GM23338 (cell line): ENCODE results near the gene TET2. TPM values are rescaled to one million over a fixed set of nuclear protein-coding genes. Genes with fewer than 3 reads are reported as not detected.

Source experiments
- ATAC-seq: fragments of 200-7000 bp; cut with Tn5 transposase; 3 replicates; pipeline ENCODE4 v1.9.1; 2020
- DNase-seq: peaks from one replicate; pipeline ENCODE4 v3.0.0-alpha.2; 2015; ENCODE audit warnings: low spot score
- H2AFZ ChIP-seq: fragments of 200-600 bp; sonication (generic); 2 replicates; pipeline ENCODE4 v1.8.0; 2016; ENCODE audit warnings: antibody characterized with exemption, mild to moderate bottlenecking, moderate library complexity
- H3F3A ChIP-seq: fragments of 200-600 bp; sonication (generic); replicated peaks from 2 replicates; pipeline ENCODE4 v1.8.0; 2017; ENCODE audit warnings: antibody characterized with exemption, mixed run types, low read depth
- H3K27ac ChIP-seq: fragments of 200-600 bp; sonication (generic); 2 replicates; pipeline ENCODE4 v1.6.1; 2016; ENCODE audit warnings: low read depth
- H3K27me3 ChIP-seq: fragments of 200-600 bp; sonication (generic); 2 replicates; pipeline ENCODE4 v1.8.0; 2016; ENCODE audit warnings: mild to moderate bottlenecking, mixed run types, moderate library complexity; ENCODE audit not compliant: insufficient read depth
- H3K36me3 ChIP-seq: fragments of 200-600 bp; sonication (generic); 2 replicates; pipeline ENCODE4 v1.8.0; 2016; ENCODE audit warnings: mild to moderate bottlenecking; ENCODE audit not compliant: insufficient read depth
- H3K4me1 ChIP-seq: fragments of 200-600 bp; sonication (generic); 2 replicates; pipeline ENCODE4 v1.8.0; 2016; ENCODE audit warnings: mild to moderate bottlenecking, moderate library complexity; ENCODE audit not compliant: insufficient read depth
- H3K4me2 ChIP-seq: fragments of 200-600 bp; sonication (generic); 2 replicates; pipeline ENCODE4 v1.7.1; 2017; ENCODE audit warnings: mixed run types
- H3K4me3 ChIP-seq: fragments of 200-600 bp; sonication (generic); 2 replicates; pipeline ENCODE4 v1.6.1; 2016; ENCODE audit warnings: mixed run types
- H3K79me2 ChIP-seq: fragments of 200-600 bp; sonication (generic); replicated peaks from 2 replicates; pipeline ENCODE4 v1.8.0; 2017; ENCODE audit warnings: mild to moderate bottlenecking; ENCODE audit not compliant: insufficient read depth
- H3K9me2 ChIP-seq: fragments of 200-600 bp; sonication (generic); 2 replicates; pipeline ENCODE4 v1.8.0; 2017; ENCODE audit not compliant: insufficient read depth
- H4K20me1 ChIP-seq: fragments of 200-600 bp; sonication (generic); replicated peaks from 2 replicates; pipeline ENCODE4 v1.8.0; 2017; ENCODE audit warnings: mild to moderate bottlenecking; ENCODE audit not compliant: insufficient read depth
- H3K27ac Mint-ChIP-seq: 2 replicates; pipeline ENCODE4 v1.8.0; 2020; ENCODE audit warnings: inconsistent platforms, mild to moderate bottlenecking, moderate library complexity, mixed read lengths
- H3K27me3 Mint-ChIP-seq: 3 replicates; pipeline ENCODE4 v1.8.0; 2022; ENCODE audit warnings: low read depth, mild to moderate bottlenecking, moderate library complexity, mixed read lengths, inconsistent platforms; ENCODE audit not compliant: insufficient read depth, poor library complexity
- H3K36me3 Mint-ChIP-seq: 3 replicates; pipeline ENCODE4 v1.8.0; 2021; ENCODE audit warnings: low read depth, mild to moderate bottlenecking, inconsistent platforms, moderate library complexity, mixed read lengths
- H3K4me1 Mint-ChIP-seq: 3 replicates; pipeline ENCODE4 v1.8.0; 2020; ENCODE audit warnings: mild to moderate bottlenecking, inconsistent platforms, mixed read lengths
- H3K4me3 Mint-ChIP-seq: 3 replicates; pipeline ENCODE4 v1.8.0; 2021; ENCODE audit warnings: moderate library complexity, mild to moderate bottlenecking, inconsistent platforms, mixed read lengths
- H3K9me3 Mint-ChIP-seq: 3 replicates; pipeline ENCODE4 v1.8.0; 2020; ENCODE audit warnings: moderate library complexity, mild to moderate bottlenecking, inconsistent platforms, mixed read lengths
- CREB1 ChIP-seq: fragments of 250-450 bp; sonication (Bioruptor Pico); IDR thresholded peaks from 2 replicates; pipeline ENCODE4 v1.5.0; 2020; ENCODE audit warnings: low read depth, mild to moderate bottlenecking, moderate library complexity
- CTCF ChIP-seq, 2 experiments: fragments of 200-600 bp in 1 of 2; sonication (generic) in 1 of 2; conservative IDR thresholded peaks; 2 replicates each; pipeline versions ENCODE4 v1.5.1 to v1.6.1; 2016 to 2017; ENCODE audit warnings: antibody characterized with exemption in 2 of 2, low read depth in 2 of 2, mild to moderate bottlenecking in 2 of 2, moderate library complexity in 1 of 2
- ETS1 ChIP-seq: IDR thresholded peaks from 2 replicates; pipeline ENCODE4 v1.6.1; 2016; ENCODE audit warnings: antibody characterized with exemption
- EZH2 ChIP-seq: fragments of 200-600 bp; sonication (generic); IDR thresholded peaks from one replicate; pipeline ENCODE4 v1.8.0; 2017; ENCODE audit warnings: antibody characterized with exemption, mild to moderate bottlenecking, low read depth; ENCODE audit not compliant: unreplicated experiment
- EZH2phosphoT487 ChIP-seq: fragments of 200-600 bp; sonication (generic); IDR thresholded peaks from one replicate; pipeline ENCODE4 v1.8.1; 2018; ENCODE audit warnings: antibody characterized with exemption; ENCODE audit not compliant: unreplicated experiment
- NANOG ChIP-seq: IDR thresholded peaks from 2 replicates; pipeline ENCODE4 v1.6.1; 2016; ENCODE audit warnings: antibody characterized with exemption, borderline replicate concordance
- POLR2AphosphoS5 ChIP-seq: IDR thresholded peaks from 2 replicates; pipeline ENCODE4 v1.6.1; 2016; ENCODE audit warnings: antibody characterized with exemption, low read depth
- REST ChIP-seq: IDR thresholded peaks from one replicate; pipeline ENCODE4 v1.6.1; 2018; ENCODE audit warnings: antibody characterized with exemption; ENCODE audit not compliant: unreplicated experiment
- STAT1 ChIP-seq: IDR thresholded peaks from one replicate; pipeline ENCODE4 v1.6.1; 2016; ENCODE audit warnings: antibody characterized with exemption; ENCODE audit not compliant: unreplicated experiment
- ZNF114 ChIP-seq: fragments of 250-450 bp; sonication (Bioruptor Pico); IDR thresholded peaks from 2 replicates; pipeline ENCODE4 v1.5.0; 2020; ENCODE audit warnings: mild to moderate bottlenecking, moderate library complexity
- ZNF462 ChIP-seq: fragments of 250-450 bp; sonication (Bioruptor Pico); IDR thresholded peaks from 2 replicates; pipeline ENCODE4 v1.5.0; 2020; ENCODE audit warnings: mild to moderate bottlenecking, moderate library complexity
- polyA plus RNA-seq: library from polyadenylated mRNA; unstranded; fragments of >200 nt; fragmentation: Nextera tagmentation; extraction: Ambion mirVana; gene quantifications from 2 replicates; pipeline ENCODE4 v1.2.1, GENCODE V29; 2016
- total RNA-seq: library from RNA; depleted of rRNA; stranded (reverse); fragments of >200 nt; shearing (Covaris generic); gene quantifications from 2 replicates; pipeline ENCODE4 v1.2.3, GENCODE V29; 2014

The TET2 gene
- total and polyA plus RNA-seq, 2 experiments from 2014 or later: 1.2 to 2.2 TPM

GRCh38 chr4:105288121-105288520 is 141.4 kb downstream of the TET2 start:
- Histone ChIP-seq H3K79me2 (no peaks in the 10 kb centered on the region), H4K20me1 (no peaks in the 10 kb centered on the region), H3K27me3 (no peaks in the 10 kb centered on the region), H3K27ac (no peak overlapping the region), H3K9me2 (no peaks in the 10 kb centered on the region), H2AFZ (no peak overlapping the region), H3K4me1 (no peaks in the 10 kb centered on the region), H3K4me3 (no peak overlapping the region), H3F3A (no peaks in the 10 kb centered on the region), H3K4me2 (no peak overlapping the region), H3K36me3 (no peaks in the 10 kb centered on the region)
- Mint-ChIP-seq H3K36me3 (no peaks in the 10 kb centered on the region; the same call in 2 of the 3 replicates), H3K4me1 (no peaks in the 10 kb centered on the region), H3K27me3 (no peaks in the 10 kb centered on the region), H3K4me3 (no peak overlapping the region), H3K27ac (no peak overlapping the region), H3K9me3 (peaks cover 2% of the 10 kb centered on the region; the same call in 1 of the 3 replicates)
- DNase-seq (no peak), ATAC-seq (no peak)
- TF ChIP-seq EZH2phosphoT487 (no peak), STAT1 (no peak), CREB1 (CRISPR knock-in tag) (no peak), NANOG (no peak), ZNF462 (CRISPR knock-in tag) (no peak), ETS1 (no peak), EZH2 (no peak), CTCF (conservative IDR thresholded peaks at IDR 0.05; ENCODE audit: low read depth in 2 of 2) (no peak), ZNF114 (CRISPR knock-in tag) (no peak), REST (no peak), POLR2AphosphoS5 (no peak)
